PC-9 (cell line): ENCODE measurements around the gene PRSS56. TPM values are rescaled to one million over a fixed set of nuclear protein-coding genes. Genes with fewer than 3 reads are reported as not detected.

Source experiments
- BruUV-seq: library from RNA; stranded (reverse); fragments of 400-500 nt; replicated peaks from 2 replicates; lab custom pipeline; 2021; lab: Mats Ljungman, UMichigan
- CTCF ChIA-PET: fragments of 300-600 bp; sonication (Branson Sonifier 250); formaldehyde crosslinking; loops from one replicate; lab custom pipeline; 2022; ENCODE audit warnings: antibody characterized with exemption; lab: Charles Lee
- POLR2A ChIA-PET: fragments of 300-600 bp; sonication (Branson Sonifier 250); formaldehyde crosslinking; loops from one replicate; lab custom pipeline; 2022; ENCODE audit warnings: antibody characterized with exemption; ENCODE audit not compliant: unreplicated experiment; lab: Charles Lee
- DNase-seq, 2 experiments: peaks; one replicate each; pipeline versions ENCODE4 v3.0.0 to v3.0.0-alpha.2; 2015 to 2022; ENCODE audit warnings: mixed read lengths in 1 of 2
- H2AFZ ChIP-seq: fragments of 200-600 bp; sonication (generic); 2 replicates; pipeline ENCODE4 v1.8.1; 2017; ENCODE audit warnings: antibody characterized with exemption
- H3F3A ChIP-seq: fragments of 200-600 bp; sonication (generic); 2 replicates; pipeline ENCODE4 v1.8.1; 2017; ENCODE audit warnings: antibody characterized with exemption, mild to moderate bottlenecking, low read depth; ENCODE audit not compliant: insufficient read depth
- H3K27ac ChIP-seq: fragments of 200-600 bp; sonication (generic); 2 replicates; pipeline ENCODE4 v1.6.1; 2016; ENCODE audit warnings: mixed run types
- H3K27me3 ChIP-seq: fragments of 200-600 bp; sonication (generic); 2 replicates; pipeline ENCODE4 v1.6.1; 2016; ENCODE audit warnings: low read depth, mixed run types; ENCODE audit not compliant: insufficient read depth
- H3K36me3 ChIP-seq: fragments of 200-600 bp; sonication (generic); 2 replicates; pipeline ENCODE4 v1.6.1; 2016; ENCODE audit warnings: low read depth, mixed run types
- H3K4me1 ChIP-seq: fragments of 200-600 bp; sonication (generic); replicated peaks from 2 replicates; pipeline ENCODE4 v1.6.1; 2016; ENCODE audit warnings: mixed run types; ENCODE audit not compliant: insufficient read depth
- H3K4me2 ChIP-seq: fragments of 200-600 bp; sonication (generic); 2 replicates; pipeline ENCODE4 v1.6.1; 2017; ENCODE audit warnings: mixed run types
- H3K4me3 ChIP-seq: fragments of 200-600 bp; sonication (generic); 2 replicates; pipeline ENCODE4 v1.6.1; 2016; ENCODE audit warnings: mixed run types
- H3K79me2 ChIP-seq: fragments of 200-600 bp; sonication (generic); 2 replicates; pipeline ENCODE4 v1.6.1; 2017; ENCODE audit warnings: low read depth, mixed run types
- H3K9me2 ChIP-seq: fragments of 200-600 bp; sonication (generic); 2 replicates; pipeline ENCODE4 v1.8.1; 2017; ENCODE audit warnings: mild to moderate bottlenecking; ENCODE audit not compliant: insufficient read depth
- H3K9me3 ChIP-seq: fragments of 200-600 bp; sonication (generic); 2 replicates; pipeline ENCODE4 v1.8.1; 2016; ENCODE audit warnings: low read depth; ENCODE audit not compliant: insufficient read depth
- H4K20me1 ChIP-seq: fragments of 200-600 bp; sonication (generic); 2 replicates; pipeline ENCODE4 v1.8.1; 2017; ENCODE audit not compliant: insufficient read depth
- CTCF ChIP-seq: fragments of 200-600 bp; sonication (generic); conservative IDR thresholded peaks from 2 replicates; pipeline ENCODE4 v1.6.1; 2017; ENCODE audit warnings: mixed run types, antibody characterized with exemption, mild to moderate bottlenecking, moderate library complexity
- EZH2 ChIP-seq: fragments of 200-600 bp; sonication (generic); IDR thresholded peaks from 2 replicates; pipeline ENCODE4 v1.8.0; 2017; ENCODE audit warnings: antibody characterized with exemption, low read depth
- intact Hi-C: fragments of 100-400 bp; cut with micrococcal nuclease; formaldehyde crosslinking; loops from one replicate; pipeline ENCODE4 v1.10.0; 2022; ENCODE audit not compliant: unreplicated experiment
- total RNA-seq: library from RNA; stranded (reverse); gene quantifications from 2 replicates; pipeline ENCODE4 v1.2.3, GENCODE V29; 2021

Gene PRSS56
- total RNA-seq, 1 experiment from 2014 or later = not detected

- Histone ChIP-seq H3K9me3 (no peaks in the 10 kb centered on the region), H3K27ac (no peak overlapping the region), H3K36me3 (no peaks in the 10 kb centered on the region), H3K4me2 (no peak overlapping the region), H2AFZ (no peak overlapping the region), H3K9me2 (no peaks in the 10 kb centered on the region), H4K20me1 (no peaks in the 10 kb centered on the region), H3K4me3 (no peak overlapping the region), H3K27me3 (peaks cover 55% of the 10 kb centered on the region), H3K4me1 (no peaks in the 10 kb centered on the region), H3F3A (no peaks in the 10 kb centered on the region), H3K79me2 (no peaks in the 10 kb centered on the region)
- intact Hi-C loops = loop anchor here (10.0 kb wide), 2 partner anchors 196 to 616 kb away; no protein-coding TSS in a partner anchor
- no peak for DNase-seq
- POLR2A ChIA-PET = no interaction called here
- TF ChIP-seq CTCF (no peak), EZH2 (no peak)
- CTCF ChIA-PET = interaction anchor here (0.6 kb wide), 1 partner anchor 219 kb away, joined by 3 read pairs; no protein-coding TSS in a partner anchor
- no TSS peak for BruUV-seq
Observed at GRCh38 chr2:232520489-232520888, 301 bp downstream of the PRSS56 start.

- no TSS peak for BruUV-seq
- Histone ChIP-seq H3F3A (no peaks in the 10 kb centered on the region), H3K4me2 (no peak overlapping the region), H3K9me2 (no peaks in the 10 kb centered on the region), H3K27ac (no peak overlapping the region), H4K20me1 (no peaks in the 10 kb centered on the region), H3K79me2 (no peaks in the 10 kb centered on the region), H2AFZ (no peak overlapping the region), H3K4me3 (no peak overlapping the region), H3K27me3 (peaks cover 55% of the 10 kb centered on the region), H3K9me3 (no peaks in the 10 kb centered on the region), H3K36me3 (no peaks in the 10 kb centered on the region), H3K4me1 (no peaks in the 10 kb centered on the region)
- DNase-seq = no peak
- no peak for TF ChIP-seq EZH2
- POLR2A ChIA-PET = no interaction called here
- CTCF ChIA-PET = interaction anchor here (0.6 kb wide), 1 partner anchor 219 kb away, joined by 3 read pairs; no protein-coding TSS in a partner anchor
- intact Hi-C loops = loop anchor here (10.0 kb wide), 2 partner anchors 196 to 616 kb away; no protein-coding TSS in a partner anchor
Observed at GRCh38 chr2:232521098-232521497, 910 bp downstream of the PRSS56 start.

- Histone ChIP-seq H3K27me3 (peaks cover 55% of the 10 kb centered on the region), H3K9me3 (no peaks in the 10 kb centered on the region), H3F3A (no peaks in the 10 kb centered on the region), H3K79me2 (no peaks in the 10 kb centered on the region), H3K36me3 (no peaks in the 10 kb centered on the region), H2AFZ (no peak overlapping the region), H3K4me3 (no peak overlapping the region), H3K4me2 (no peak overlapping the region), H3K27ac (no peak overlapping the region), H3K4me1 (no peaks in the 10 kb centered on the region), H3K9me2 (no peaks in the 10 kb centered on the region), H4K20me1 (no peaks in the 10 kb centered on the region)
- TF ChIP-seq EZH2 (no peak), CTCF (peak; percentile 75)
- ChIA-PET POLR2A (no interaction called here), CTCF (interaction anchor here (0.6 kb wide), 2 partner anchors 70 to 638 kb away, joined by 3 to 7 read pairs; no protein-coding TSS in a partner anchor)
- BruUV-seq = no TSS peak
- intact Hi-C loops = loop anchor here (2.0 to 10.0 kb wide), 3 partner anchors 75 to 617 kb away; no protein-coding TSS in a partner anchor
- peak in 1 of 2 experiments; percentile 58 for DNase-seq
Observed at GRCh38 chr2:232521959-232522622, 1.9 kb downstream of the PRSS56 start.
